GM18868 (cell line): ENCODE measurements around the gene ABCB7.
"Not testable (repeated sequence)": the region's sequence is repeated elsewhere in the genome, so short reads cannot be mapped to it uniquely, and the experiment has no call there.

ENCODE experiments used
- ATAC-seq: cut with Tn5 transposase; IDR thresholded peaks from one replicate; pipeline ENCODE4 v1.9.1; 2021; ENCODE audit warnings: mild to moderate bottlenecking, moderate library complexity; ENCODE audit not compliant: unreplicated experiment

ABCB7 gene

DNA sequence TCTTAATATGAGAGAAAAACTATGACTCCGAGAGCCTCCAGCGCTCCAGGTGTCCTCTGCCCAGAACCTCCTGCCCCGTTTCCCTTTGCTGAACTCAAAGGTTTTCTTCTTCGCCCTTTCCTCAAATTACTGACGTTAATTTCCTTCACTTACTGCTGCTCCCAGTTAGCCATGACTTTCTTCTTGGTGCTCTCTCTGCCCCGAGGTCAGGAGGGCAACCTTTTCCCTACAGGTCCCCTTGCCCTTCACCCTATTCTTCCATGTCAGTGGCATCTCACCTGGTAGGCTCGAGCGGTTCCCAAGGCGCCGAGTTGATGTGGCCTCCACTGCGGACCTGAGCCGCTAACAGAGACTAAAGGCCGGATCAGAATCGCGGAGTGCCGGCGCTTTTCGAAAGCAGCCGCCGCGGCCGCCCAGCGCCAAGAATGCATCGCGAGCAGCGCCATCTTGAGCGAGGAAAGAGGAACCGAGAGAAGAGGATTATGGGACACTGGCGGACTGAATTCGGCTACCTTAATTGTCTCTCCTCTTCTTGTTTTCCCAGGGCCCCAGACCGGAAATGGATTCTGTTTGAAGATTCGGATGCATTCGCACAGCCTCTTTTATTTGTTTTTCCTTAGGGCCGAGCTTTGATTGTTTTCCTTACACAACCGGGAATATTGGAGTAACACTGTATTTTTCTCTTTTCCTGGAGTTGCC, at the start of gene ABCB7:
Gene ABCB7 (minus strand): TSS at position 457 of the 699 bp plus-strand sequence. CDS start 11 bp downstream, at position 446.
- ATAC-seq = peak; percentile 92

DNA sequence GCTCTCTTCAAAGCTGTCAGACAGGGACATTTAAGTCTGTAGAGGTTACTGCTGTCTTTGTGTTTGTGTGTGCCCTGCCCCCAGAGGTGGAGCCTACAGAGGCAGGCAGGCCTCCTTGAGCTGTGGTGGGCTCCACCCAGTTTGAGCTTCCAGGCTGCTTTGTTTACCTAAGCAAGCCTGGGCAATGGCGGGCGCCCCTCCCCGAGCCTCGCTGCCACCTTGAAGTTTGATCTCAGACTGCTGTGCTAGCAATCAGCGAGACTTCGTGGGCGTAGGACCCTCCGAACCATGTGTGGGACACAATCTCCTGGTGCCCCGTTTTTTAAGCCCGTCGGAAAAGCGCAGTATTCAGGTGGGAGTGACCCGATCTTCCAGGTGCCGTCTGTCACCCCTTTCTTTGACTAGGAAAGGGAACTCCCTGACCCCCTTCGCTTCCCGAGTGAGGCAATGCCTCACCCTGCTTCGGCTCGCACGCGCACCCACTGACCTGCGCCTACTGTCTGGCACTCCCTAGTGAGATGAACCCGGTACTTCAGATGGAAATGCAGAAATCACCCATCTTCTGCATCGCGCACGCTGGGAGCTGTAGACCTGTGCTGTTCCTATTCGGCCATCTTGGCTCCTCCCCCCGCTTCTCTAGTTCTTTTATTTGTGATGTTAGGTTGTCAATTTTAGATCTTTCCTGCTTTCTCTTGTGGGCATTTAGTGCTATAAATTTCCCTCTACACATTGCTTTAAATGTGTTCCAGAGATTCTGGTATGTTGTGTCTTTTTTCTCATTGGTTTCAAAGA, 32.5 kb upstream of the ABCB7 start:
- not testable (repeated sequence) for ATAC-seq

DNA sequence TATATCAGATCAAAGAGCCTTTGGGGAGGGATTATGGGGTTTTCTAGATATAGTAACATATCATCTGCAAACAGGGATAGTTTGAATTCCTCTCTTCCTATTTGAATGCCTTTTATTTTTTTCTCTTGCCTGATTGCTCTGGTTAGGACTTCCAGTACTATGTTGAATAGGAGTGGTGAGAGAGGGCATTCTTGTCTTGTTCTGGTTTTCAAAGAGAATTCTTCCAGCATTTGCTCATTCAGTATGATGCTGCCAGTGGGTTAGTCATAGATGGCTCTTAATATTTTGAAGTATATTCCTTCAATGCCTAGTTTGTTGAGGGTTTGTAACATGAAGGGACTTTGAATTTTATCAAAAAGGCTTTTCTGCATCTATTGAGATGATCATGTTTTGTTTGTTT, 25.6 kb upstream of the ABCB7 start:
- no peak for ATAC-seq

DNA sequence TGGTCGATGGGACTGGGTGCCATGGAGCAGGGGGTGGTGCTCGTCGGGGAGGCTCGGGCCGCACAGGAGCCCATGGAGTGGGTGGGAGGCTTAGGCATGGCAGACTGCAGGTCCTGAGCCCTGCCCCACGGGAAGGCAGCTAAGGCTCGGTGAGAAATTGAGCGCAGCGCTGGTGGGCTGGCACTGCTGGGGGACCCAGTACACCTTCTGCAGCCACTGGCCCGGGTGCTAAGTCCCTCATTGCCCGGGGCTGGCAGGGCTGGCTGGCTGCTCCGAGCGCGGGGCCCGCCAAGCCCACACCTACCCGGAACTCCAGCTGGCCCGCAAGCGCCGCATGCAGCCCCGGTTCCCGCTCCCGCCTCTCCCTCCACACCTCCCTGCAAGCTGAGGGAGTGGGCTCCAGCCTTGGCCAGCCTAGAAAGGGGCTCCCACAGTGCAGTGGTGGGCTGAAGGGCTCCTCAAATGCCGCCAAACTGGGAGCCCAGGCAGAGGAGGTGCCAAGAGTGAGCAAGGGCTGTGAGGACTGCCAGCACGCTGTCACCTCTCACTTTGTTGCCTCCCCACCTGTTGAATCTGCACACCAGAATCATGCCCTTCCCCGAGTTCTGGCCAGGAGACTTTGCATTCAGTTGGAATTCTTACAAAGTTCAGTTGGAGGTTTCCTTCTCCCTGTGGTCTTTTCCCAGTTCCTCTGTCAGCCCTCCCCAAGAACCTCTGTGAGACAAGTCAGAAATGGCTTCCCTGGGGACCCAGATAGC, 23.6 kb upstream of the ABCB7 start:
- ATAC-seq = not testable (repeated sequence)

DNA sequence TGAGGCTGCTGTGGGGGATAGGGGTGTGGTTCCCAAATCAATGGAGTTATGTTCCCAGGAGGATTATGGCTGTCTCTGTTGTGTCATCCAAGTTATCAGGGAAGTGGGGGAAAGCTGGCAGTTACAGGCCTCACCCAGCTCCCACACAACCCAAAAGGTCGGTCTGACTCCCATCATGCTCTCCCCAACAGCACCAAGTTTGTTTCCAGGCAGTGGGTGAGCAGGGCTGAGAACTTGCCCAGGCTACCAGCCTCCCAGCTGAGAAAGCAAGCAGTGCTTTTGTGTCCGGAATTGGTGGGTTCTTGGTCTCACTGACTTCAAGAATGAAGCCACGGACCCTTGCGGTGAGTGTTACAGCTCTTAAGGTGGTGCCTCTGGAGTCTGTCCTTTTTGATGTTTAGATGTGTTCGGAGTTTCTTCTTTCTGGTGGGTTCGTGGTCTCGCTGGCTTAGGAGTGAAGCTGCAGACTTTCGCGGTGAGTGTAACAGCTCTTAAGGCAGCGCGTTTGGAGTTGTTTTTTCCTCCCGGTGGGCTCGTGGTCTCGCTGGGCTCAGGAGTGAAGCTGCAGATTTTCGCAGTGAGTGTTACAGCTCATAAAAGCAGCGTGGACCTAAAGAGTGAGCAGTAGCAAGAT, 16.3 kb upstream of the ABCB7 start:
- not testable (repeated sequence) for ATAC-seq

DNA sequence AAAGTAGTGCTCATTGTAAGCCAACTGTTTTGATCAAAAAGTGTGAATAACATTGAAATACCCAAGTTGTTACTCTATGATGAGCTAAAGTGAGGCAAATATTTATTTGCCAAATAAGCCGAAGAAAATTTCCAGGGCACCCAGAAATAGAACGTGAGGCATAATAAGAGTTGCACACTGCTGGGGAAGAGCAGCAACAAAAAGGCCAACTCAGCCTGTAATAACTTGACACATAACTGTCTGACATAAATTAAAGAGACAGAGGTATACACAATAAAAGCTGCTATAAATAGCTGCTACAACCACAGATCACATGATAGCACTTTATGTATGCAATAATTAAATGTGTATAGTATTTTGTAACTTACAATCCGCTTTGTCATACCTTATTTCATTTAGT, 2.0 kb upstream of the ABCB7 start:
- ATAC-seq = no peak

DNA sequence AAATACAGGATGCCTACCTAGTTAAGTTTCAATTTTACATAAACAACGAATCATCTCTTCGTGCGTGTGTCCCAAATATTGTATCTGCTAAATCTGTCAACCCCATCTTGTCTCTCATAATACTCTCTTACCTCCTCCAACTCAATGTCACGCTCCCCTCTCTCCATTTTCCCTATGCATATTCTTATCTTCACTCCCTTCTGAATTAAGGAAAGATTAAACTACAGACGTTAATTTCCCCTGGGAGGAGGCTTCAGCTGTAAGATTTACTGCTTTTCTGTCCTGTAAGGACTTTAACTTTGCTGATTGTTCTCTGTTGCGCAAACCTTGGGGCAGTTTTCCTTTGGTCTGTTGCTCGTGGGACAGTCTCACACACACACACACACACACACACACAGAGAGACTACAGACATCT, 455 bp upstream of the ABCB7 start:
- peak; percentile 30 for ATAC-seq

DNA sequence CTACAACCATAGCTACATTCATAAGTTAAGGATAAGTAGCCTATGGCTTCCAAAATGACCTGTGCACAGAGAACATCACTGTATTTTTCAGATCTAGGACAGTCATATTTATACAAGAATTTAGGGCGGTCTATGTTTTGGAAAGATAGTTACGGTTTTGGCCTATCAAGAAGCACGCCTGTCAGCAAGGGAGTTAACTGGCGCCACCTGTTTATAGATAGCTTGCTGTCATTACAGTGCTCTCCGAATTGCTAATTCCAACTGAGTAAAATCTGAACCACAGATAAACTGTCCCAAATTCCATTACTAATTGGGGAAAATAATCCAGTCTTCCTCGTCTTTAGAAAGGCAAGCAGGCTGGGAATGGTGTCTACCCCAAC, 646 bp downstream of the ABCB7 start:
- ATAC-seq = peak; percentile 59

DNA sequence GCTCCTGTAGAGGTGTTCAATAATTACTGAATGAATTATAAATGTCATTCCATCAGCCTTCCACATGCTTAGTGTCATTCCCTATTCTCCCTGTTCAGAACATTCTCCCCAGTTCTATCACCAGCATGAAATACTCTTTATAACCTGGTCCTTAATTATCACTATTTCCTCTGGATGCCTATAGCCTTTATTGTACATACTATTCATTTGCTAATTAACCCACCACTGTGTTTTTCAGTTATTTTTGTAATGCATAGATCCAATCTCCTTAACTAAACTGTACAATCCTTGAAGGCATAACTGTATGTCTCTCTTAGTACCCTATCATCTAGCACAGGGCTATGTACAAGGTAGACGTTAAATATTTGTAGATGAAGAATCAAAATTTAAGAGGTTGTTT, 1.2 kb downstream of the ABCB7 start:
- ATAC-seq = no peak

DNA sequence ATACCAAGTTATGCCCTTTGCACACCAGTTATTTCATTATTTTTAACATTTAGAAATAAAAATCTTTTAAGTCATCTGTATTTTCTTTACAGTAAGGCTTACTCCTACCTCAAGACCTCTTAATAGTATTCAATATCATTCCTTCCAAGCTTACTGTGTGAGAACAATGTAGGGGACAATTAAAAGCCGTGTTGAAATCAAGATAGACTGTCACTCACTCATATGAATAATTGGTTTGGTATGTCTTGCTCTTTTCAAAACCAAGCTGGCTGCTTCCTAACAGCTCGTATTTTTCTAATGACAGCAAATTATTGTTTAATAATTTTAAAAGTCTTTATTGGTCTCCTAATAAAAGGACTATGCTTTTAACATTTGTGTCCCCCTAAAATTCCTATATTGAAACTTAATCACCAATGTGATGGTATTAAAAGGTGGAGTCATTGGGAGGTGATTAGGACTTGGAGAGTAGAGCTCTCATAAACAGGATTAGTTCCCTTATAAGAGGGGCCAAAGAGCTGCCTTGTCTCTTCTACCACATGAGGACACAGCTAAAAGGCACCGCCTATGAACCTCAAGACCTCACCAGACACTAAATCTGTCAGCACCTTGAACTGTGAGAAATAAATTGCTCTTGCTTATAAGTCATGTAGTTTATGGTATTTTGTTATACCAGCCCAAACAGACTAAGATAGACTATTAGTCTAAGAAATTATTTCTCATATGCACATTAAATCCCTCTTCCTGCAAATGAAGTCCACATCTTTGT, 4.1 kb downstream of the ABCB7 start:
- ATAC-seq = no peak

DNA sequence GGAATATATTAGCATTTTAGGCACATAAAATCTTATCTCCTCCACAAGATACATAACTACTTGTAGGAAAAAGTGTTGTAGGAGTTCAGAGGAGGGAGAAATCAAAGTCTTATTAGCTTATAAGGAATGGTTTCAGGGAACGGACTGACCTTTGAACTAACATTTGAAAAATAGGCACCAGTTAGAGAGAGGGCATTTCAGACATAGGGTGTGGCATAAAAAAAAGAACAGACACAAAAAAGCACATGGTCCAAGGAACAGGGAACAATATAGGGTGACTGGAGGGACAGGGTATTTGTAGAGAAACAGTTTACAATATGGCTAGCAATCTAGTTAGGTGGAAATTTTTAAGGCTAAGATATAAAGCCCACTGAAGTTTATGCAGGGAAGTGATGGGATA, 6.4 kb downstream of the ABCB7 start:
- no peak for ATAC-seq

DNA sequence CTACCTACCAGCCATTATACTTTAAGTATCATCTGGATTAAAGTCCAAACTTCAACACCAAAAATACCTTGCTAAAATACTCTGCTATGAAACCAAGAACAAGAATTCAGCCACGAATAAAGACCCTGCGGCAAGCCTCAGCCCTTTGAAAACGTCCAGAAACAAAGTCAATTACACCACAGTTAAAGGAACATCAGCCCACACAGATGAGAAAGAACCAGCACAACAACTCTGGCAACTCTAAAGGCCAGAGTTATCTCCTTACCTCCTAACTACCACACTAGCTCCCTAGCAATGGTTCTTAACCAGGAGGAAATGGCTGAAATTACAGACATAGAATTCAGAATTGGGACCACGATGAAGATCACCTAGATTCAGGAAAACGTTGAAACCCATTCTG, 23.4 kb downstream of the ABCB7 start:
- no peak for ATAC-seq

DNA sequence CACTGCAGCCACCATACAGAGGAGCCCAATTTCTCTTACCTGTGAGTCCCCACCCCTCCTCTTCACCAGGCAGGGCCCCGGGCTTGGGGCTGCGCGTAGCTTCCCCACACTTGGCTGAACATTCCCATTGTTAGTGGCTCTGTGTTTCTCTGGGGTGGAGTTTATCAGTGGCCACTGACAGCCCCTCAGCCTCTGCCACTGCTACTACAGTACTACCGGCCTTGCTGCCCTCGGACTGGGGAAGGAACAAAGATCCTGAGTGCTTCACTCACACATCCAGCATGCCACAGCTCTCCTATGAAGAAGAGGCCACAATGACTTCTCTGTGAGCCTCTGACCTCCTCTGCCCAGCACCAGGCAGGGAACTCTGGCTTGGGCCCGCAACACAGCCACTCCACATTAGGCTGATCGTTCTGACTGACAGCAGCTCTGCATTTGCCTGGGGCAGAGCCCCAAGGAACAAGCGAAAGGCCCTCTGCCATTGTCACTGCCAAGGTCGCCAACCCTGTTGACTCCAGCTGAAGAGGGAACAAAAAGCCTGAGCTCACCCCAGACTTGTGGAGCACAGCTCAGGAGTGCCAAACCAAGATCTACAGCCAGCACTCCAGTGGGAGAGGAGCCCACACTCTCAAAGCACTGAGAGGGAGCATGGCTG, 24.0 kb downstream of the ABCB7 start:
- no peak for ATAC-seq

DNA sequence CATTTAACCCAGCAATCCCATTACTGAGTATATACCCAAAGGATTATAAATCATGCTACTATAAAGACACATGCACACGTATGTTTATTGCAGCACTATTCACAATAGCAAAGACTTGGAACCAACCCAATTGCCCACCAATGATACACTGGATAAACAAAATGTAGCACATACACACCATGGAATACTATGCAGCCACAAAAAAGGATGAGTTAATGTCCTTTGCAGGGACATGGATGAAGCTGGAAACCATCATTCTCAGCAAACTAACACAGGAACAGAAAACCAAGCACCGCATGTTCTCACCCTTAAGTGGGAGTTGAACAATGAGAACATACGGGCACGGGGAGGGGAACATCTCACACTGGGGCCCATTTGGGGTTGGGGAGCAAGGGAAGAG, 27.0 kb downstream of the ABCB7 start:
- ATAC-seq = not testable (repeated sequence)

DNA sequence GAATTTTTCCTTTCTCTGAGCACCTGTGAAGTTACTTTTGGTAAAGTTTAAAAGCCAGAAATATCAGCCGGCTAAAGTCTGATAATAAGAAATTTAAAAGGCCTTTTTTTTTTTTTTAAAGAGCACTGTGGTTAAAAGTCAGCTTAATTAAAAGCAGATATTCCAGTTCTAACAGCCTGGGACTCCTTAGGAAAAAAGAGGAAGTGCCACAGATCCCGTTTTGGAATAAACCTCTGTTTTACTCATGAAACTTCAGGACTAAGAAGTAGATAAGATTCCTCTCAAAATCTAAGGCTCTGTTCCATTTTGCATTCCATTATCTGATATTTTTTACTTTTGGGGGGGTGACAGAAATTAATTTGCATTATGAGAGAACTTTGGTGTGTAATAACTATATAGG, 37.8 kb downstream of the ABCB7 start:
- no peak for ATAC-seq

DNA sequence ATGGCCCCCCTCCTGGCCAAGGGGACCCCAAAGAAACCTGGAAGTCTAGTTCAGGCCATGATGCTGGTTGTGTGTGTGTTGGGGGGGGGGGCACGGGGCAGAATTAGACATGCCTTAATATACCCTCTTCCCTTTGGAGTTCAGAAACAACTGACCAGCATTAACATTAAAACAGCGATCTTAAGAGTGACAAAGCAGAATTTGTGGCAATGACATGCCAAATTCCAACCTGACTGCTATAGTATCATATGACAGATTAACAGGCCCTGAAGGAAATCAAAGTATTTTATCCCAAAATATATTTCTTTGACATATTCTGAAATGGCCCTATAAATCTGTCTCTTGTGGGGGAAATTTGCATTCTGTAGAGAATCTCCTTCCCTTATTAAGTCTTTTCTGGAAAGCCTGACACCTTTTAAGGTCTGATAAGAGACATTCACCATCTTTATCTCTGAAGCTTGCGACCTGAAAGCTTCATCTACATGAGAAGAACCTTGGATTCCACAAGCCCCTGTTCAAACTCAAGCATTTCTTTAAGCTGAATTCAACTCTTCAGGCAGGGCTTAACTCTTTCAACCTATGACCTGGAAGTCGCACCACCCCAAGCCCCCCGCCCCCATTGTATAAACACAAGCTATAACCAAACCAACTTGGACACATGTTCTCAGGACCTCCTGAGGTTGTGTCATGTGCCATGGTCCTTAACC, 40.2 kb downstream of the ABCB7 start:
- ATAC-seq = no peak

DNA sequence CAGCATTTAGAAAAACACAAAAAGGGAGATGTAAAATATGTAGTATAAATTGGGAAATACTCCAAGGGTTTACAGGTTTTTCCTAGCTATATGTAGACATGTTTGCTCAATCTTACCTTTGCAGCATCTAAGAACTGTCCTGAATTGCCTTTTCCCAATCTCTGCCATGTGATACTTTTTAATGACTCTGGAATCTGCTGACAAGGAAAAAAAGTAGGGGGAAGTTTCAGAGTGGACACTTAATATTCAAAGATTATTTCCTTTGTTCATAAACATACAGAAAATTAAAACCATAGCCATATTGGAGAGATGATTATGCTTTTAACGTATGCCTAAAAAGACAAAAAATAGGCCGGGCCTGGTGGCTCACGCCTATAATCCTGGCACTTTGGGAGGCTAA, 41.4 kb downstream of the ABCB7 start:
- no peak for ATAC-seq

DNA sequence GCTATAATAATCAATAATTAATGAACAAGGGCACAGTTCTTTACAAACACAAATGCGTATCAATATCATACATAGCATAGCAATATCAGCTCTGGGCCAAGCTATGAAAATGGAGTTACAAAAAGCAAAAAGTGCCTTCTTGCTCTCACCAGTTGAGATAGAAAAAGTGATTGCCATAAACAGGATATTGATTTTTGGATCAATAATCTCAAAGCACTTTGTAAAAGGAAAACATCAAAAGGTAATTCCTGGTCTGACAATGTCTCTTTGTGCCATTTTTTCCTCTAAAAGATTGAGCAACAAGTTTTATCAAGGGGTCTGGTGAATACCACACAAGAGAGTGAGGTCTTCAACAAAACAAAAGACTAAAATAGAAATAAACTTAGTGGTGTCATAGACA, 42.4 kb downstream of the ABCB7 start:
- no peak for ATAC-seq

DNA sequence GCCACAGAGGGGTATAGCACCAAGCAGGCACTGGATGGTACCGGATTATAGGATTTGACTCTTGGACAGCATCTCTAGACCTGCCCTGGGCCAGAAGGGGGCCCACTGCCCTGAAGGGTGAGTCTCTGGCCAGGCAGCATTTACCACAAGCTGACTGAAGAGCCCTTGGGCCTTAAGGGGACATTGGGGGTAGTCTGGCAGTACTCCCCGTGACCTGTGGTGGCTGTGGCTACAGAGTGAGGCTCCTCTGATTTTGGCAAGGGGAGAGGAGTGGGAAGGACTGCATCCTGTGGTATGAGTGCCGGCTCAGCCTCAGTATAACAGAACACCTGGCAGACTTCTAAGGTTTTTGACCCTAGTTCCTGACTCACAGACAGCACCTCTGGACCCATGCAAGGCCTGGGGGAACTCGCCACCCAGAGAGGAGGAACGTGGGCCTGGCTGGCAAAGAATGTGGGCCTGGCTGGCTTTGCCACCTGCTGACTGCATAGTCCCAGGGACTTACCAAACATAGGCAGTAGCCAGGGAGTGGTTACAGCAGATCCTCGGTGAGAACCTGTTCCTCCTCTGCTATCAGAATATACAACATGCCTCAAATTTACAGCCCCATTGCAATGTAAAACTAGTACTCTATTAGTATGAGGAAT, 48.1 kb downstream of the ABCB7 start:
- ATAC-seq = no peak
